IPS-18a (cell line): ENCODE data around the gene RUNX1.

Experiments used
- H3K27ac ChIP-seq: one replicate; pipeline ENCODE4 v1.5.1; 2013; ENCODE audit warnings: low read length
- H3K27me3 ChIP-seq: one replicate; pipeline ENCODE4 v1.6.1; 2013; ENCODE audit warnings: mild to moderate bottlenecking, low read length; ENCODE audit not compliant: control insufficient read depth, insufficient read depth
- H3K36me3 ChIP-seq: one replicate; pipeline ENCODE4 v1.6.1; 2013; ENCODE audit warnings: low read depth, low read length; ENCODE audit not compliant: control insufficient read depth
- H3K4me1 ChIP-seq: one replicate; pipeline ENCODE4 v1.6.1; 2013; ENCODE audit warnings: low read depth, low read length; ENCODE audit not compliant: control insufficient read depth
- H3K4me3 ChIP-seq: one replicate; pipeline ENCODE4 v1.5.1; 2013; ENCODE audit warnings: low read length
- H3K9ac ChIP-seq: one replicate; pipeline ENCODE4 v1.6.1; 2013; ENCODE audit warnings: mild to moderate bottlenecking, low read length, moderate library complexity
- H3K9me3 ChIP-seq: one replicate; pipeline ENCODE4 v1.6.1; 2013; ENCODE audit warnings: low read depth, low read length; ENCODE audit not compliant: control insufficient read depth

RUNX1 gene

DNA sequence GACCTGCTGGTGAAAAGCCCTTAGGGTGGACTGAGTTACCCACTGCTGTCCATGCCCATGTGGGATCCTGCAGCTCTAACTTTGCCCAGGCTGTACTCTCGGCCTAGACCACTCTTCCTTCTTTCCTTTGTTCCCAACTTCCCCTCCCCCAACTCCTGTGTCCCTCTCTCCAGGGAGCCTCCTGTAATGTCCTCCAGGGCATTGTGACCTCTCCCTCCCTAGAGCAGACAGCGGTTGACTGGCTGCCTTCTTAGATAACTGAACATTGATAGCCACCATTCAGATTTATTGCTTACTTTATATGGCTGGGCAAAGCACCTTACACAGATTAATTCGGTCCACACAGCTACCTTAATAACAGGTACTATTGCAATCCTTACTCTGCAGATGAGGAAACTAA lies 5.0 kb downstream of the RUNX1 start:
- Histone ChIP-seq H3K4me3 (no peak overlapping the region), H3K9ac (no peak overlapping the region)

DNA sequence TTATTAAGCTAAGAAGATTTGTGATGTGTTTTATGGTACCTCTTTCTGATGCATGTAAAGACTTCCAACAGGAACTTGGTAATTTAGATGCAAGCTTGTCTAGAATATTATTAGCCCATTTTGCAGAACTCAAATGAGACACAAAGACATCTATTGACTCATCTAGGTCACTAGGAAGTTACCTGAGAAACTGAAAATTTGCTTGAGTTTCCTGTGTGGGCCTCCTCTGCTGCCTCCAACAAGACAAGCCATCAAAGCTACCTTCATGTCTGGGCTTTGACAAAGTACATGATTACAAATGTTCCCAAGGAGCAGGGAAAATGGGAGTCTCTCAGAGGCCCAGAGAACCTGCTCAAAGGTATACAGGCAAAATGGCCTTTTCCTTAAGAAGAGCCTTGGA lies 5.6 kb downstream of the RUNX1 start:
- no peaks in the 10 kb centered on the region for H3K27me3 ChIP-seq
- peaks cover 8% of the 10 kb centered on the region for H3K4me1 ChIP-seq
- H3K9me3 ChIP-seq: no peaks in the 10 kb centered on the region
- H3K4me3 ChIP-seq: no peak overlapping the region
- H3K9ac ChIP-seq: no peak overlapping the region
- no peak overlapping the region for H3K27ac ChIP-seq
- H3K36me3 ChIP-seq: no peaks in the 10 kb centered on the region

More for the DNA sequence above, 5.0 kb downstream of the RUNX1 start:
- H3K27ac ChIP-seq: no peak overlapping the region
- H3K36me3 ChIP-seq: no peaks in the 10 kb centered on the region
- H3K9me3 ChIP-seq: no peaks in the 10 kb centered on the region
- no peaks in the 10 kb centered on the region for H3K27me3 ChIP-seq
- H3K4me1 ChIP-seq: peaks cover 8% of the 10 kb centered on the region

DNA sequence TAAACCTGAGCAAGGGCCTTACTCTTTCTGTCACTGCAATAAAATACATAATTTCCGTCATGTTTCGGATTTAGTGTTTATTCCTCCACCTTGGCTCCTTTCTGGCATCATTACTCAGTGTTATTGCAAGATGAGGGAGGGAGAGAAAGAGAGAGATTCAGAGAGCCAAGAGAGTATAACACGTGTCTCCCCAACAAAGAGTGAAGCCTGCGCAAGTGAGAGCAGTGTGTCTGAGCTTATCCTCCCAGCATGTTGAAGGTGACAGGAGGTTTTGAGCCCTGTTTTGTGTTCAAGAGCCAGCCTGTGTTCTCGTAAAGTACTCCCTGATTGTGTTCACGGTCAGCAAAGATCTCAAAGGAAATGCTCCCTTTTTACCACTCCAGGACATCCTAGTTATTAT lies 6.3 kb downstream of the RUNX1 start:
- no peaks in the 10 kb centered on the region for H3K36me3 ChIP-seq
- H3K4me3 ChIP-seq: no peak overlapping the region
- H3K27me3 ChIP-seq: no peaks in the 10 kb centered on the region
- H3K9me3 ChIP-seq: no peaks in the 10 kb centered on the region
- peaks cover 8% of the 10 kb centered on the region for H3K4me1 ChIP-seq
- H3K9ac ChIP-seq: no peak overlapping the region
- no peak overlapping the region for H3K27ac ChIP-seq

DNA sequence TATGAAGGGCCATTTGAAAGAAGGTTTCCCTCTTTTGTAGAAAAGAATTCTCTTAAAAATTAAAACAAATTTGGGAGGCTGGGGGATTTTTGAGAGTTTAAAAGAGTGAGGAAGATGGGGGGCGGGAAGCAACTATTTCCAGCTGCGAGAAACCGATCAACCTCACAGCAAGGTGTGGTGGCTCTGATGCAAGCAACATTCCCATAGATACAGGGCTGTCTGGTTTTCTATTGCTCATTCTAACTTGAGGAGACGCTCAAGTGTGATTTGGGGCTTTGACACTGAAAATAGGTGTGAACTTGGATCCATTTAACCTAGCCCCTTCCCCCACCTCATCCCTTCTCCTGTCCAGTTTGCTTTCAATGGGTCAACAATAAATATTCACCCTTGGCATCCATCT lies 7.2 kb downstream of the RUNX1 start:
- Histone ChIP-seq H3K4me3 (no peak overlapping the region), H3K27me3 (no peaks in the 10 kb centered on the region), H3K9me3 (no peaks in the 10 kb centered on the region), H3K27ac (no peak overlapping the region), H3K36me3 (no peaks in the 10 kb centered on the region), H3K4me1 (peaks cover 8% of the 10 kb centered on the region), H3K9ac (no peak overlapping the region)

DNA sequence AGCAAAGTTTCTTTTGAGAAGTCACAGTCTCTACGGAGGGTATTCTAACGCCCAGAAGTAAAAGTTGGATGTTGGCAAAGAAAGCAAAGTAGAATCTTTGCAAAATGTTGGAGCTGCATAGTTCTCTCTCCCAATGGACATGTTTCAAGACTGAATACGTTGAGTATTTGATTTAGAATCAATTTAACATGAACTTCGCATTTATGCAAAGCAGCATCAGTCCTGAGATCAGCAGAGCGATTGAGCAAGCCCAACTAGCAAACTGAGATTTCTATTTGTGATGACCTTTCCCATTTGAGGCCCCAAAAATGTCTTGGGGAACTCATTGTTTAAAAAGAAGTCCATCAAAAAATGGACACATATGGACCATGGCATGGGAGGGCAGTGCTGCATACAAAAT lies 8.0 kb downstream of the RUNX1 start:
- H3K4me1 ChIP-seq: peaks cover 8% of the 10 kb centered on the region
- H3K9ac ChIP-seq: no peak overlapping the region

DNA sequence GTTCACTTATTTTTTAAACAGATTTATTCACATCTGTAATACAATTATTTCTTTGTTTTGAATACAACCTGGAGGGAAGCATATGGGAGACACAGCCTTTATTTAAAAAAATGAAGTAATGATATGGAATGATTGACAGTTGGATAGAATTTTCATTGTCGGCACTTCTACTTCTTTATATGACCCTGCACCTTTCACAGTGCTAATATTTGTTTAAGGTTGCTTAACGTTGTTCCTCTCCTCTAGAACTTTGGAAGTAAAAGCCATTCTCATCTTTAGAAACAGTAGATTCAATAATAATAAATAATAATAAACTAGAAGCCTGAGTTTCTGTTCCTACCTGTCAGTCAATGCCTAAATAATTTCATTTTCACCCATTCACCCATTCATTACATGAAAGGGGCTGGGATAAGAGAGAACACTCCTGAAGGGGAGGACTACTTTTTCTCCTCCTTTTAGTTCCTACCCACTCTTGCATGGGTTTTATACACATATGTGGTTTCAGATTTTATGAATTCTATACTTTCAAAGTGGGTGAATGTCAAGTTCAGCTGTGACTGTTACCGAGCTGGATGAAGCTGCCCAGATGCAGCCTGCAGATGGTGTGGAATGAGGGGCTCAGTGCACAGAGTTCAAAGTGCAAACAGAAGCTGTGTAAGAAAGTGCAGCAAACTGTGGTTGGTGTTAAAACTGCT lies 9.4 kb downstream of the RUNX1 start:
- Histone ChIP-seq H3K9ac (no peak overlapping the region), H3K9me3 (no peaks in the 10 kb centered on the region), H3K27ac (no peak overlapping the region), H3K4me3 (no peak overlapping the region), H3K27me3 (no peaks in the 10 kb centered on the region), H3K36me3 (no peaks in the 10 kb centered on the region), H3K4me1 (peaks cover 8% of the 10 kb centered on the region)

More for the DNA sequence above, 8.0 kb downstream of the RUNX1 start:
- Histone ChIP-seq H3K27ac (no peak overlapping the region), H3K27me3 (no peaks in the 10 kb centered on the region), H3K9me3 (no peaks in the 10 kb centered on the region), H3K4me3 (no peak overlapping the region), H3K36me3 (no peaks in the 10 kb centered on the region)

DNA sequence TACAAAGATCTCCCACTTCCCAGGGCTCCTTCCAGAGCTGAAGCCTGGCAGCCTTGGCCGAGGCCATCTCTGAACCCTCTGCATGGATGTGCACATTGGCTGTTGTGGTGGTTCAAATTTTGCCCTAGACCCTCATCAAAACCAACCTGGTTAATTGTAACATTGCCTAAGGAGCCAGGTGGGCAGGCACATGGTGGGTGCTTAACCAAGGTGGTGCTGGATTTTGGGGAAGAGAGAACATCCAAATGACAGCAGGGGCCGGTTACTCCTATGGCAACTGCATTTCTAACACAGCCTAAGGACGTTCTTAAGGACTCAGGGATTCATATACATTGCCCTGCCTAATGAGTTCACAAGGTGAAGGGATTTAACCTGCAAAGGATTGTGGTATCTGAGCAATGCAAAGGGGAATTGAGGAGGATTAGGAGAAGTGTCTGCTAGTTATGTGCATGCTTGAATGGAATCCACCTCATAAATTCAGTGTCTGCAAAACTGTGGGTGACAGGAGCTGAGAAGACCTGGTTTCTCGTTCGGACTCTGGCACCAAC lies 10.3 kb downstream of the RUNX1 start:
- Histone ChIP-seq H3K27ac (no peak overlapping the region), H3K36me3 (no peaks in the 10 kb centered on the region), H3K4me1 (peaks cover 2% of the 10 kb centered on the region), H3K27me3 (no peaks in the 10 kb centered on the region), H3K9me3 (no peaks in the 10 kb centered on the region), H3K4me3 (no peak overlapping the region), H3K9ac (no peak overlapping the region)

DNA sequence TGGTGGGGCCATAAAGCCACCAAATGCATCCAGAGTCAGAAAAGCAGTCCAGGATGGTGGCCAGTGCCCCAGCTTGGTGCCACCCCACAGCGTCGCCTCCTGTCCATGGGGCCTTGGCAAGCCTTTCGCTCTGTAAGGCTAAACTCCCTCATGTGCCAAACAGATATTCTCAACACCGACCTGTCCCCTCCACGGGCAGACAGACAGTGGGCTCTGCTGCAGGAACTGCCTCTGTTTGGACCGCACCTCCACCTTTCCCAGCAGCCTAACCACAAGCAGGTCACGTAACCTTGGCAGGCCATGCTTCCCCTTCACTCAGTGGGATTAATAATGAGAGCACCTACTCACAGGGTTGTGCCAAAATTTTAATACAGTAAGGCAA lies 11.7 kb downstream of the RUNX1 start:
- Histone ChIP-seq H3K36me3 (no peaks in the 10 kb centered on the region), H3K4me1 (no peaks in the 10 kb centered on the region), H3K9ac (no peak overlapping the region)

DNA sequence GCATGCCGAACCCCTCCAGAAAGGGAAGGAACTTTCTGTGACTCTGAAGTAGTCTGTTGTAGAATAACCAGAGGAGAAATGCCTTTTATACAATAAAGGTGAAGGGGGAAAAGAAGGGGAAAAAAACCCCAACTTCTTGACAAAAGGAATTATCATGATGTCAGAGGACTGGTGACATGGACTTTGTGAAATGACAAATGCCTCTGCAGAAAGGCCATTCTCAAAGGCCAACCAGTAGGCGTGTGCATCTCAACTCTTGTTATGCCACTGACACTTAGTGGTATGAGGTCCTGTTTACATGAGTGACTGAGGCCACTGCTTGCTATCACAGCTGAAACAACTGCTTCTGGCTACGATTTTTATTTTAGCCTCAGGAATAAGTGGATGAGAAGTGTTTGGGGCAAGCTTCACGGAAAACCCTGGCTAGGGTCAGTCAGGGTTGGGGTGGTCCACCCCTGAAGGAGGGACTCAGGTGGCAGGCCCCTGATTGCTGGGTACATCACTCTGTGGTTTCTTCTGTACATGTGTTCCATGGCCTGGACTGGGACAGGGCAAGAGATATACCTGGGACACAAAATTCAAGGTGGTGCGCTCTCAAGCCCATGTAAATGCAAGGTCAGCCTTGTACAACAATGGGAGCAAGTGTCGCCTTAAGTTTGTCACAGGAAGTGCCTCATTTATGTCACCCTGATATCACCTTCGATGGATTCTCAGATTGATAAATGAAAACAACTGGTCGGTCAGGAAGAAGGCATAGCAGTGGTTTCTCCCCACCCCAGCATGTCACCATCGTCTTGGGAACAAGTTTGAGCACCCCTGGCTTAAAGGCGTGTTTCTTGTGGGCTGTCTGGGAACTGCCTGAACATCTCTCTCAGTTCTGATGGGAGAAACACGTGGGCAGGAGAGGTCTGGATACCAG lies 12.4 kb downstream of the RUNX1 start:
- Histone ChIP-seq H3K9ac (no peak overlapping the region), H3K4me3 (no peak overlapping the region), H3K27me3 (no peaks in the 10 kb centered on the region), H3K4me1 (no peaks in the 10 kb centered on the region), H3K9me3 (no peaks in the 10 kb centered on the region), H3K27ac (no peak overlapping the region), H3K36me3 (no peaks in the 10 kb centered on the region)

More for the DNA sequence above, 11.7 kb downstream of the RUNX1 start:
- Histone ChIP-seq H3K27ac (no peak overlapping the region), H3K9me3 (no peaks in the 10 kb centered on the region), H3K4me3 (no peak overlapping the region), H3K27me3 (no peaks in the 10 kb centered on the region)

DNA sequence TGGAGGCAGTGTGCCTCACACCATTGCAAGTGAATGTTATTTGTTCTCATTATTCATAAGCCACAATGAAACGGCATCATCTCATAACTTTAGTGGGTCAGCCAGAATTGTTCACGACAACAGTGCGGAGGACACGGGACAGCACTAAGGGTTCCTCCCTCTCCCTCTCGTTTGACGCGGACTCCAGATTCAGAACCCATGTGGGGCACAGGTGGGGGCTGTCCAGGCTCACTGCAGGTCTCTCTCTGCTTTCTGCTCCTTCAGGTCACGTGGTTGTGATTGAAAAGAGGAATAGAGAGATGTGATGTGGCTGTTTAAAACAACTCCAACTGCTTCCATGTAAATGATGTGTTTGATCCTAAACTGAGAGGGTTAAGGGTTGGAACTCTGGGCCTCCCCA lies 13.5 kb downstream of the RUNX1 start:
- H3K4me1 ChIP-seq: no peaks in the 10 kb centered on the region
- H3K9me3 ChIP-seq: no peaks in the 10 kb centered on the region
- H3K9ac ChIP-seq: no peak overlapping the region
- no peaks in the 10 kb centered on the region for H3K36me3 ChIP-seq
- no peak overlapping the region for H3K27ac ChIP-seq
- H3K27me3 ChIP-seq: no peaks in the 10 kb centered on the region
- H3K4me3 ChIP-seq: no peak overlapping the region

DNA sequence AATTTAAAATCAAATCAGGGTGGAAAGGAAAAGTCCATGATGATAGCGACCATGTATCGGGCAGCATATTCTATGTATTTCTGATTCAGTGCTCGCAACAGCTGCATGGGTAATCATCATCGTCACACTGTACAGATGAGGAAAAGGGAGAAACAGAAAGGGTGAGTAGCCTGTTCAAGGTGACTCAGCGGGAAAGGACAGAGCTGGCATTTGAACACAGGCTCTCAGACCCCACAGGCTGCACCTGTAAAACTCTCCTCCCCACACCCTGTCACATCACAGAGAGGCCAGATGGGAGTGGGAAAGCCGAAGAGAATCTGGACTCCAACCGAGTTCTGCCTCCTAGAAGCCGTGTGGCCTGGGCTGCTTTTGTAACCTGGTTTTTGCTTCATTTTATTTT lies 14.0 kb downstream of the RUNX1 start:
- H3K27ac ChIP-seq: no peak overlapping the region
- no peak overlapping the region for H3K4me3 ChIP-seq
- H3K9me3 ChIP-seq: no peaks in the 10 kb centered on the region
- H3K27me3 ChIP-seq: no peaks in the 10 kb centered on the region
- H3K4me1 ChIP-seq: no peaks in the 10 kb centered on the region
- no peak overlapping the region for H3K9ac ChIP-seq
- H3K36me3 ChIP-seq: no peaks in the 10 kb centered on the region
